Measurements from ENCODE around the gene EEFSEC.

Gene EEFSEC

DNA sequence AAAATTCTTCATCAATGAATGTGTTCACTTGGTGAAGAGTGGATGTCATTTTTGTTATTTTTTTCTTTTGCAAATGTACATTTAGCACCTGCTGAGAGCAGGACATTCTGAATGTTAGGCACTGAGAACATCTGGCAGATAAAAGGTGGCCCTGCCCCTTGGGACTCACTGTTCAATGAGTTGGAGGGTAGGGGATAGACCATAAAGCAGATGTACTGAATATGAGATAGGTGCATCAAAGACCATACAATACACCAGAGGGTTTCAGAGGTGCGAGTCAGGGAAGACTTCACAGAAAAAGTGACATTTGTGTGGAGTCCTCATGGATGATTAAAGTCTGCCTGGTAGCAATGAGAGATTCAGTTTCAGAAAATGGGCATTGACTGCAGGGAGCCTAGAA, 34.2 kb downstream of the EEFSEC start:
- no peak for DNase-seq

DNA sequence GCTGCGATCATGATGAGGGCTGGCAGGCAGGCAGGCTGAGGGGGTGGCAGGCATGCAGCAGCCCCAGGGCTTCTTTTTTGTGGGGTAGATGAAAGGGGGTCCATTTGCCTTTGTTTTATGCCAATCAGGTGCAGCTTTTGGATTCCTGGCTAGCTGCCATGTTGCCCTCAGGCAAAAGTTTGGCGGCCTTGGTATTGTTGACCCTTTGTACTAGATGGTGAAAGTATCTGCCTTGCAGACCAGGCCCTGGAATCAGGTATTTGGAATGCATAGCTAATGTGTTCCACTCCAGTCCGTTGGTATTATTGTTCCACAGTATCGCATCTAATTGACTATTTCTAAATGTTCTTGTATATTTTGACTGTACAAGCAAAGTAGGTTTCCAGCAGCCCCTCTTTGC, 35.0 kb downstream of the EEFSEC start:
- DNase-seq = no peak

DNA sequence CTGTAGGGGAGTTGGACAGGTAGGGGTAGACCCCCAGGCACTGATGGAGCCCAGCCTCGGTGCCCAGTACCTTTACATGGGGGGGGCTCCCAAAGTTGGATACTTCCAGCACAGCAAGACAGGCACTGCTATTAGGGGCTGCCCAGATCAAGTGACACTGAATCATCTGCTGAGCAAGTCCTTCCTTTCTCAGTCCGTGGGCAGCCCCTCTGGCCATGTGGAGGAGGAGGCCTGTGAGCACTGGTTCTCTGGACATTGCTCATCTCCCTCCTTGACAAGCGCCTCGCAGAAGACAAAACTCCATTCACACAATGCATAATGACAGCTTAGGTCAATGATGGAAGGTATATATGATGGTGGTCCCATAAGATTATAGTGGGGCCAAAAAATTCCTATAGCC, 35.7 kb downstream of the EEFSEC start:
- no peak for DNase-seq

DNA sequence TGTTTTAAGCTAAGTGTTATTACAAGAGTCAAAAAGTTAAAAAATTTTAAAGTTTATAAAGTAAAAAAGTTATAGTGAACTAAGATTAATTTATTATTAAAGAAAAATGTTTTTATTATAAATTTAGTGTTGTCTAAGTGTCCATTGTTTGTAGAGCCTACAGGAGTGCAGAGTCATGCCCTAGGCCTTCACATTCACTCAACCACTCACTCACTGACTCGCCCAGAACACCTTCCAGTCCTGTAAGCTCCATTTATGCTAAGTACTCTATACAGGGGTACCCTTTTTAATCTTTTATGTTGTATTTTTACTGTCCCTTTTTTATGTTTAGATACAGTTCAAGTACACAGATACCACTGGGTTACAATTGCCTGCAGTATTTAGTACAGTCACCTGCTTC, 37.2 kb downstream of the EEFSEC start:
- DNase-seq = no peak

DNA sequence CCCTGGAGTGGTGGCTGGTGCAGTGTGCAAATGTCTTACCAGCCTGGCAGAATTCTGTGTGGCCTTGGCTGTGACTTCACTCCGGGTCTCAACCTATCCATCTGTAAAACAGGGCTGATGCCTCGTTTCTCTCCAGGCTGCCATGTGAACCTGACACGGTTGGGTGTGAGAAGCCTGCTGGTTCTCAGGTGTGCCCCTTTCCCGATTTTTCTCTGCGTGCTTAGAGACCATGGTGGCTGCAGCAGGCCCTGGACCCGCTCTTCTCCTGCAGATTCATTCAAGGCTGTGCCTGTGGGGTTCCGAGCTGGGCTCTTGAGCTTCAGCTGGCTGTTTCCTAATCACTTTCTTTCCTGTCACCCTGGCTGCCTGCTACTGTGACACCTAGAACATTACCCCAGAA, 38.9 kb downstream of the EEFSEC start:
- no peak for DNase-seq

DNA sequence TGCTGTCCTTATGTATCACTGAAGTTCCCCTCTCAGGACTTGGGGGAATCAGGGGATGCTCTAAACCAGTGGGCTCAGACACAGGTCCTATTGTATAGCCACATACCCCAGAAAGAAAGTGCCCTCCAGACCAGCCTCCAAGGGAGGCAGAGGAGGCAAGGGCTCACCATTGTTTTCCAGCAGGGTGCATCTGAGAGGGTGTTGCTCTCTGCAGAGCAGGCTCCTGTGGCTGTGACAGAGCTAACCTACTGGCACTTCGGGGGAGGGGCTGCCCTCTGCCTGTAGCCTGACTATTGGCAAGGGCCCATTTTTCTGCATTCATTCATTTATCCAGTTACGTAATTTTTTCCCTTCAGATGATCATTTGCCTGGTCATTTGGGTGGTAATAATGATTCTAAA, 39.9 kb downstream of the EEFSEC start:
- DNase-seq = no peak

DNA sequence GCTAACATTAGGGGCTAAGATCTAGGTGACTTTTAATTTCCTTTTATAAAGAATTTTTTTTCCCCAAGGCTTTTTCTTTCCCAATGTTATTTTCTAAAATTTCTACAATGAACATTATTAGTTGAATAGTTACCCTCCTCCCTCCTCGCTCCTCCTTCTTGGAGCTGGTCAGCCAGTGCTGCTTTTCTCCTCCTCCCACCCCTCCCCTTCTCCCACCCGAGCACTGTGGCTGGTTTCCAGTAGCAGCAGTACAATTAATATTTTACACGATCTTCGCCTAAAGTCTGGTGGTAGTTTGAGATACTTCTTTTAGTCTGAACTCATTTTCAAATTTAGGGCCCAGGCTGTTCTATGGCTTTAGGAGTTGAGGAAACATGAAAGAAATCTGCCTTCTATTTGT, 41.6 kb downstream of the EEFSEC start:
- DNase-seq = no peak

DNA sequence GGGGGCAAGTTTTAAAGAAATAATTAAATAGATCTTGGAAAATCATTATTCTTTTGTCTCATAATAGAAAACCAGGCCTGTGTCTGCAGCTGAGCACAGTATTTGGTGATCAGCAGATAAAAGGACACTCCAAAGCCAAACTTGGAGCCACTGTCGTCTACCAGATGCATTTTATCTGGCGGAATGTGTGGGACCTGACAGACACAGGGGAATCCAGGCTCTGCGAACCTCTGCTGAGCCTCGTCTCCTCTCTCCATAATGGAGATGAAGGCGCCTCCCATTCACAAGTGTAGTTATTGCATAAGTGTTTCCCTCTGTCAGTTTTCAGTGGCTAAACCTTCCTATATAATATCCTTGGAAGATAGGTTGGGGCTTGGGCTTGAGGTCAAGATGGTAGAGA, 42.1 kb downstream of the EEFSEC start:
- DNase-seq = no peak

DNA sequence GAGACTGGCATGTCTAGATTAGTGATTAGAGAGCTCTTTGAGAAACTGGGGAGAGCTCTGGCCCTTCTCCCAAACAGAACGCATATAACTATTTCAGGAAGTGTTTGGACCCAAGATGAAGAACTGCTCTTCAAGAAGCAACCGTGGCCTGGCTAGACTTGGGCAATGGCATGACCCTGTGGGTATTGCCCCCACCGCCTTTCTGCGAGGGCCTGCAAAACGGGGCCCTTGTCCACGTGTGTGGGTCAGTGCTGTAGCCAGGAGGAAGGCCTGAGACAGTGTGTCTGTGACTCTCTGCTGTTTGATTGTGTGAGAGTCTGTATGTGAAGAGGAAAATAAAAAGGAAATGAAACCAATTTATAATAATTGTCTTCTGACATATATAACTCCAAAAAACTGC, 42.5 kb downstream of the EEFSEC start:
- DNase-seq = no peak

DNA sequence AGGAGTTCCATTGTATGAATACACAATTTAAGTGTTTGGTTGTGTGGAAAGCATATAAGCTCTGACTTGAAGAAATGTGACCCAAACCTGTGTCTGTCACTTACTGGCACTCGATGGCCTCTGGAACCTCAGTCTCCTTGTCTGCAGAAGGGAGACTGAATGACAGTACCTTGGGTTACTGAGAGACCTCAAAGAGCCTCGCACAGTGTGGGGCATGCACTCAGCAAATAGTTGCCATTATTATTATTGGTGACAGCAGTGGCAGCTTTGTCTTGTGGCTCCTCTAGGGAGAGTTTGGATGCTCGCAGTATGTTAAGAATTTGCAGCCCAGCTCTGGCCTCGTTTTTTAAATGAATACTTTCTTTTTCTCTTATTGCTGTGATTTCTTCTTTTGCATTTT, 43.4 kb downstream of the EEFSEC start:
- DNase-seq = no peak

DNA sequence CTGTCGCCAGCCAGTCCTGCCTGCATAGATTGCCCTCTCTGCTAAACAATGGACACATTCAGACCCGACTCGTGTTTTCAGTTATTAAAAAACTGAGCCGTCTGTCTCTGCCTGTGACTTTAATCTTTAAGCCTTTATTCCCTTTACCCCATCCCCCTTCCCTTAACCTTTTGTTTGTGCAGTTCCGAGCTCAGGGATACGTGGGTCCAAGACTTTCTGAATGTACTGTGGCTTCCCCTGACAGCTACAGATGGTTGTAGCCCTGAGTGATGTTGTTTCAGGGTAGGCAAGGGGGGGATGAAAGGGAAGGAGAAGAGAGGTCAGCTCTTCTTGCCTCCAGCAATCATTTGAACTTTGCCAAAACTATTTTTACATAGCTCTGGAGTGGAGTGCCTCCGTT, 44.6 kb downstream of the EEFSEC start:
- DNase-seq = no peak

DNA sequence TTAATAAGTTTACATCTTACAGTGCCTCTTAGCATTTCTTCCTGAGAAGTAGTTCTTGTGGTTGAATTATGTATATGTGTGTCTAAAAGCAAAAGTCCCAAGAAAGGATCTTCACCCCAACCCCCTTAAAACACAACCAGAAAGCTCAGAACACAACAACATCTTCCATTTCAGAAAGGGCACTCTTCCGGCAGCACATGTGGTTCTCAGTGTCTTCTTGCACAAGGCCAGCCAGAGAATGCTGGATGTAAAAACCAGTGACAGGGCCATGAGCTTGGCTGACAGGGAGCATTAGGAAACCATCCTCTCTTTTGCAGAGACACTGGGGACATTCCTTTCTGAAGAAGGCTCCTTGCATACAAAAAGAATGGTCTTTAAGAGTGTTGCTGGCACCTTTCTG, 45.0 kb downstream of the EEFSEC start:
- DNase-seq = no peak

DNA sequence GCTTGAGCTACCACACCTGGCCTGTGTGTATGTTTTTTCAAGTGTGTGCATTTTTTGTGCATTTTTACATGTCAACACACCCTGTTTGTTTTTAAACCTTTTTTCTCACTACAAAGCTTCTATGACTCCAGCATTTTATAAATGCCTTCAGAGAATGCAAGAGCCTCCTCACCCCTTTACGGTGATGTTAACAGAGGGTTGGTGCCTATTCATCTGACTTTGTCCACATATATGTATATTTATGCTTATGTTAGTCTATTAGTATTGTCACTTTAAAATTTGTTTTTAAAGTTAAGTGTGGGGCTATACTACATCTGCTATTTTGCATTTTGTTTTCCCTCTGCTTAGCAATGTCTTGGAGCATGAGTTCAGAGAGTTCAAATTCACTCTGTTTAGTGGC, 45.8 kb downstream of the EEFSEC start:
- no peak for DNase-seq

DNA sequence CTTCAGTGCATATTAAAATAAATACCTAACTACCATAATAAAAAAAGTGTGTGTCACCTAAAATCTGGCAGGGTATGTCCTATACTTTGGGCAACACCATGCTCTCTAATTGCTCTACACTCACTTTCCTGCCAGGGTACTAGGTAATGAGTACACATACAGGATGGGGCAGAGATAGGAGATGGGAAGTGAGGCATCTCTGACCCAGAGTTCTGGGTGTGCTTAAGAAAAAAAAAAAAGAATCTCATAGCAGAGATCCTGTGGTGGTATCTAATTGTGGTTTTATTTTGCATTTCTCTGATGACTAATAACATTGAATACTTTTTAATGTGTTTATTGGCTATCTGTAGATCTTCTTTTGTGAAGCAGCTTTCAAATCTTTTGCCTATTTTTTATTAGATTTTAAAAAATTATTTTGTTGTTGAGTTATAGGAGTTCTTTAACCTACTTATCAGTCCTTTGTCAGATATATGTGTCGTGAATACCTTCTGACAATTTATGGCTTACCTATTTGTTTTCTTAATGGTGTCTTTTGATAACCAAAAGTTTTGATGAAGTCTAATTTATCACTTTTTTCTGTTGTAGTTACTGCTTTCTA, 48.0 kb downstream of the EEFSEC start:
- DNase-seq = no peak

DNA sequence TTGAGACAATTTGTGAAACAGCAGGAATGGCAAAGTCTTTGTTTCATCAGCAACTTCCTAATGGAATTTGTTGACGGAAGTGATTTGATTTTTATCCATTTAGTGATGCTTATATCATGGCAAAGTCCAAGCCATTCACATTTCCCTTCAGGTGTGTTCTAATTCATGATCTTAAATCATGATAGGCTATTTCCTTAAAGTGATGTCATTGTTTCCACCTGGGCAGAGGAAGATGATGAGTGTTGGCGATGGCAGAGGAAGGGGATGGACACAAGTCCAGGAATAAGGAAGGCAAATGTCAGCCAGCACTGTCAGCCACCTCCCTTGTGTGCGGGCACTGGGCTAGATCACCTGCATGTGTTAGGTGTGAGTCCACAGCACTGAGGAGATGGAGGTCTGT, 49.9 kb downstream of the EEFSEC start:
- no peak for DNase-seq

DNA sequence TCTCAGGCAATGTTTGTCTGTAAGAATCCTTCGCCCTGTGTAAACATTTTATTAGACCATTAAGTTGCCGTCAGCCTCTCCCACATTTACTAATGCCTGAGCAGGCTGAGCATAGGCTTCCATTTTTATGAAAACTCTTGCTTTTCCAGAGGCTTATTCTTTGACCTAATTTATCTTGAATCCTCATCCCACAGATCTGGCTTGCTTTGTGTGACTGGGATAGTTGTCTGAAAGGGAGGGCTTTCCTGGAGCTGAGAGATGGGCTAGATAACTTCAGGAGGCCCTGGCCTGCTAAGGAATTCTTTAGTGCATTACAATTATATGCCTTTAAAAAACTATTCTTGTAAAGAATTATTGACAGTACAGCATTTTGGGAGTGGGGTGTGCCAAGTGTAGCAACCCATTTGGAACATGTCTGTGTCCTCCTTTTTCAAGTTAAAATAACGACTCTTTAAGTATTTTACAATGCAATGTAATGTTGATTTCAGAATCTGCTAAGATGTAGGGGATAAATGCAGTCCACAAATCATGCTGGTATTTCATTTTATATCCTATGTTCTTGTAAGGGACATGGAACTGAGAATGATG, 52.4 kb downstream of the EEFSEC start:
- no peak for DNase-seq

DNA sequence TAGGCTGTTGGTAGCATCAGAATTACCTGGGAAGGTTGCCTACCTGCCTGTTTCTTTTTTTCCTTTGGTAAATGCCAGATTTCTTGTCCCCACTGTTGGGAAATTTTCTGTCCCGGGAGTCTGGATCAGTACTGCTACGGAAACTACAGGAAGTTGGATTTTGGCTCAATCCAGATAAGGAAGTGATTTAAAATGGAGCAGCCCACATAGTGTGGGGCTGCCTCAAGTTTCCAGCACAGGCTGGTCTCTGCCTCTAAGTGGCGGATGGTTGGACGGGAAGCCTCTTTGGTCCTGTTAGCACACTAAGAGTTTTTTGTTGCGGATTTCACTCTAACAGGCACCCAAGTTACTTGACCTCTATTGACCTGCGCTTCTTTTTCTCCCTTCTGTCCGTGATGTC, 54.7 kb downstream of the EEFSEC start:
- no peak for DNase-seq

DNA sequence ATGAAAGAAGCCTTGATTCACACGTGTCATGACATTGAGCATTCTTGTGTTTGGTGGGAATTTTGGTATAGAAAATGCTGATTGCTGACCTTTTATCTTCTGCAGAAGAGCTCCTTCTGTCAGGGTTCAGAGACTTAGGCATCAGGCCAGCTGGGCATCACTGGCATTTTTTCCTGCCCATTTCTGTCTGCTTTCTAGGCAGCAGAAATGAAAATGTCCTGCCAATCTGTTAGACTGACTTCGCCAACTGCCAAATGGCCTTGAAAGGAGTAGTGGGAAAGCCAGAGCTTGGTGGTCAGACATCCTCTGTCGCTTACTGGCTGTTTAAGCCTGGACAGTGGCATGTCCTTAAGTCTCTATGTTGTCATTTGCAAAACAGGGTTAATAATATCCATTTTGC, 57.4 kb downstream of the EEFSEC start:
- no peak for DNase-seq

DNA sequence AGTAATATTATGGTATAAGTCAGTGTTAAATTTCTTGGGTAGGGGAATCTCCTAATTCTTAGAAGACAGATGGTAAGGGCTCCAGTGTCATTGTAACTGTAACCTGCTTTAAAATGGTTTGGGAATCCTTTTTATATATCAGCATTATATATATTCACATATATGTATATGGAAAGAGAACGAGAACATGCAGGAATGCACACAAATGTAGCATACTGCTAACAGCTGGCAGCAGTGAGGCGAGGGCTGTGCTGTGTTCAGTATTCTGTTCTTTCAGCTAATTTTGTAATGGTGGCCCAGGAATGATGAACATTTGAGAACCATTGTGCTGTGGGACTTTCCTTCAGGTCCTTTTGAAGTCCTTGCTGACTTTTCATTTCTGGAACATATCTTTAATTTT, 60.8 kb downstream of the EEFSEC start:
- DNase-seq = no peak

DNA sequence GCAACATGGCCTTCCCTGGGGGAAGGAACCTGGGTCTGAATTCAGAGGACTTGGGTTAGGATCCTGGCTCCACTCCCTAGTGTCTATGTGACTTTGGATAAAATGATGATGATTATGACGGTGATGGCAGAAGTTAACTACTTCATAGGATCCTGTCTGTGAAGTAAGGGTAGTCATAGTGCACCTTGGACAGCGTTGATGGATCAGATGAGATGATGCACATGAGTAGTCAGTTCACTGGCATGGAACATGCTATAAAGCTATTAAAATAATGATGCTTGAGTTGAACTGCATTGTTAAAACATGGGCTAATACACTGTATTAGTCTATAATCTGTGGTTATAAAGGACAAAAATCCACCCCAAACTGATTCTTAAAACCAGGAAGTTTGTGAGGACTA, 62.0 kb downstream of the EEFSEC start:
- DNase-seq = no peak

DNA sequence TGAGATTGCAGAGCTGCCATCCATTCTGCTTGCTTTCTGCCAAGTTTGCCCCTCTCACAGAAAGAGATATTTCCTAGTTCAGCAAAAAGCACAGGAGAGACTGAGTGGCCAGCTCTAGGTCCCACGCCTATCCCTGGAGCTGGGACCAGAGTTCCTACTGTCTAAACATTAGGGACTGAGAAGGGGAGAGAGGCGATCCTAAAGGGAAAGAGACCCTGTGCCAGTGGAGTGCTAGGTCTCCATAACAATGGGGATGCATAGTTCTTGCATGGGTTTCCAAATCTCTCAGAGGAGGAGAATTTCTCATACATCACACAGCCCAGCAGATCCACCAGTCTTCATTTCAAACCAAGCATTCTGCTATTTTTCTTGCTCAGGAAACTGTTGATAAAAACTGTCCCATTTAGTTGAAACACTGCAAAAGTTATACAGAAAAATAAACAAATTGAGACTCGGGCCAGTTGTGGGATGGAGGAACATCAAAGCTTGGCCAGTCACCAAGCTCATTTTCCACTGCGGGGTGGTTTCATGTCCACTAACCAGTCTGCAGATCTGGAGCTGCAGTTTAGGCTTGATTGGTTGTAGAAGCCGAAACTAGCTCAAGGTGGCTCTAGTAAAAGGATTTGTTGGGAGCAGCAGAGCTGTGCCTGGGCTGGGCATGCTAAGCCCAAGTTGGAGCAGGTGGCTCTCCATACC, 62.7 kb downstream of the EEFSEC start:
- no peak for DNase-seq

DNA sequence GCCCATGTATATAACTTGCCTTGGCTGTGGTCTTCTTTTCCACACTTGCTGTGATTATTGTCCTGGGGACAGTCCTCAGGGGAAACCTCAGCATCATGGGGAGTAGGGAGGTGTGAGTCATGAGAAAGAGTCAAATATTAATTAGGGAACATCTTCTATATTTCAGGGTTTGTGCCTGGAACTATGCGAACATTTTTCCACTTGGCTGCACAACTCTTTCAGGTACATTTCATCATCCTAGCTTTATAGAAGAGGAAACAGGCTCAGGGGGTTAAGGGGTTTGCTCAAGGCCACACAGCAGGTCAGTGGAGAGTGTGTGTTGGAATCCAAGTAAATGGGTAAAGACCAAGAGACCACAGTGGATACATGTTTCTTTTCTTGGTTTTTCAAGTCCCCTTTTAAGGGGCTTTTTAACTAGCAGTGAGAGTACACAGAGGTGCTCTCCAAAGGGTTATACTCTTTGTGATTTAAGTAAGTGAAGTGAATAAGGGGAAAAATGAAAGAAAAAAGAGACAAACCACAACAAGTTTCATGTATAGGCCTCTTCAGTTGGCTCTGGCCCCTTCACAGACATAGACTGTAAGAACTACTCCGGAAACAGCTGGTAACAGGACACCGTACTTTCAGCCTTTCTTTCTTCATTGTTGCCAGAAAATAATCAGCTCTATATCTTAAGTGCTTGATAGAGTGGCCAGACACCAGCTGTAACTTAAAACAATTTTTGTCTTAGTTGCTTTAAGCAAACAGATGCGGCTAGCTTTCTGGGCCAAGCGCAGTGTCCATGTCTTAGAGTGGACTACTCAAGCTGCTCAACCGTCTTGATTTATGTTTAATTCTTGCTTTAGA, 64.6 kb downstream of the EEFSEC start:
- no peak for DNase-seq

DNA sequence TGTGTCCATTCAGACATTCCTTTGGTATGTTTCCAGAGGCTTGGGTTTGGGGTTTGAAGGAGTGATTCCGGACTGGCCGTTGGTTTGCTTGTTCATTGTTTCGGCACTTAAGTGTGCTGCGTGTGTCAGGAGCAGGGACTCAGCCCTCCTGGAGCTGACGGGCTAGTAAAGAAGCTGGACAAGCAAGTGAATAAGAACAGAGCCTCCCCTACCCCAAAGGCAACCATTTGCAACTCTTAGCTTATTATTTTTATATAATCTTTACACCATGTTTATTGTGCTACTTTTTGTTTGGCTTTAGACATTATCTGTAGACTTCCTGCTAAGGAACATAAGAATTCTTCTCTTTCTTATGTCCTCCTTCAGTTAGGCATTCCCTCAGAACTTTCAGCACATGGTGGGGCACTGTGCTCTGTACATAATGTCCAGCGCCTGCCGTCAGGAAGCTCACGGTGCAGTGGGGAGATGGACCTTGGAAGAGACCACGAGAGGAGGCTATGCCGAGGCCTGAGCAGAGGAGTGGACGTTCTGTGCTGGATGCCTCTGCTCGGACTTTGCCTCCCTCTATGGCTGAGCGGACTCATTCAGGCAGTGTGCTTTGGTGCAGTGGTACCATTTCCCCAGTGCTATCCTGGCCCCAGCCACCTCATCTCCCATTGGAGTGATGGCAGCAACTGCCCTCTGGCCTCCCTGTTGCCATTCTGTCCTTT, 65.4 kb downstream of the EEFSEC start:
- DNase-seq = no peak
